ENCODE data around the gene E2F4. TPM values are rescaled to one million over a fixed set of nuclear protein-coding genes. Genes with fewer than 3 reads are reported as not detected.
A peak's percentile ranks its signal among the peaks of the same experiment; 100 is the strongest.

E2F4 gene
- polyA plus RNA-seq, 6 donors from 2014 or later = 54.0 to 75.9 (median 61.7) TPM

DNA sequence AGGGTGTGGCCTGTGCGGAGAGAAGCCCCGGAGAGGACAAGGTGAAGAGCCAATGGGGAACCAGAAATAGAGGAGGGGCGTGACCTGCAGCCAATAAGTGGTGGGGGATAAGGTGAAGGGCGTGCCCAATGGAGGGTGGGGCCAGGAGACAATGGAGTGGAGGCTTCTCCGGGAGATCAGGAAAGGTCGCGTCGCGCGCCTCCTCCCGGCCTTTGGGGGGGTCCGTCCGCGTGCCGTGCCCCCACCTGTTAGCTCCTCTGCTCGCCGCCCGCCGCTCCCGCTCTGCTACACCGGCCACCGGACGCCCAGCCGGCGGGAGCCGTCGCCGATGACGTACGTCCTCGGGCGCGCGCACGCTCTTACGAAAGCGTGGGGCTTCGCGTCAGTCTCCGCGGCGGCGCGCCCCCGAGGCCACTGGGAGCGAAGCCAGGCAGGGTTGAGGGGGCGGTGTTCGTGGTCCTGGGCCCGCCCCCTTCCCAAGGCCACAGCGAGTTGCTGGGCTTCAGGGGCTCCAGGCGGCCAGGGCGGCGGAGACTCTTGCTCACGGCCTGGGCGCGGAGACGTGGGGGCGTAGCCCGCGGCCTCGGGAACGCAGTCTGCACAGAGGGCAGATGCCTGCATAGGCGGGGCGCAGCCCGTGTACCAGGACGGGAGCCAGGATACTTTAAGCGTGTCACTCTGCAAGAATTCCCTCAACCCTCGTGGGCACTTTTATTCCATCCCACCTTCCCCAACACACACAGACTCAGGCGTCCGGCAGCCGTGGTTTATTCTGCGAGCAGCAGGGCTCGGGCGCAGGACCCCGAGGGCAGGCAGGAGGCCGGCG lies 8.1 kb upstream of the E2F4 start, which contains the start of gene MATCAP1:
TSS of gene MATCAP1 (minus strand) at position 337 of the 826 bp plus-strand sequence. CDS start 3,353 bp downstream, outside the sequence.
- H3K27ac Mint-ChIP-seq = peak within 1 kb of the TSS in 2 of 6 donors; percentile 56 to 58

DNA sequence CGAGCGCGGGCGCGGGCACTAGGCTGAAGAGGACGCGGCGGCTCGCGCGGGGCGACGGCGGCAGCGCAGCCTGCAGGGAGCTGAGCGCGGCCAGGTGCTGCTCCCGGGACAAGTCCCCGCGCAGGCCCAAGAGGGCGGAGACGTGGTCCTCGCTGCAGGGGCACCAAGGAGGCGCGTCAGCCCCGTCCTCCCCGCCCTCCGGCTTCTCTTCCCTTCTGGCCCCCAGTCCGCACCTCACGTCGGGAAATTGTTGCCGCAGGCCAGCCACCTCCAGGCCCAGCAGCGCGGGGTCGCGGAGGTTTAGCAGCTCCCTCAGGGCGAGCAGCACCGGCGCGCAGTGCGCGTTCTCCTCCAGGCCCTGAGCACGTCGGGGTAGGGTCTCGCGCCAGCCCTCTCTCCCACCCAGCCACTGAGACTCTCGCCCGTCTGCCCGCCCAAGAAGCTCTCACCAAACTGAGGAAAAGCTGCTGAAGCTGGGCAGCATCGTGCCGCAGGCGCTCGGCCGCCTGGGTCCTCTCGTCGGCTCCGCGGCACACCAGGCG lies 7.4 kb upstream of the E2F4 start:
- Mint-ChIP-seq H3K27me3 (peaks cover 0 to 11% (median 9%) of the 10 kb centered on the region in 3 donors), H3K36me3 (no peaks in the 10 kb centered on the region), H3K27ac (peak overlapping the region in 2 of 6 donors; percentile 56 to 58), H3K4me3 (peak overlapping the region in 5 of 8 donors; percentile 36 to 98 (median 79)), H3K9me3 (no peaks in the 10 kb centered on the region), H3K4me1 (peaks cover 7 to 10% (median 9%) of the 10 kb centered on the region in 3 donors)
- ATAC-seq (ENCODE audit: low read depth in 2 of 2) (no peak), DNase-seq (no peak)

More for the DNA sequence above, 8.1 kb upstream of the E2F4 start, which contains the start of gene MATCAP1:
- ATAC-seq (ENCODE audit: low read depth in 2 of 2) (peak; percentile 92 to 93), DNase-seq (peak; percentile 96)
- Mint-ChIP-seq H3K9me3 (no peaks in the 10 kb centered on the region), H3K36me3 (no peaks in the 10 kb centered on the region), H3K27me3 (peaks cover 5 to 18% (median 10%) of the 10 kb centered on the region in 3 donors), H3K4me1 (peaks cover 7 to 13% (median 10%) of the 10 kb centered on the region in 3 donors), H3K4me3 (peak within 1 kb of the TSS in 5 of 8 donors; percentile 36 to 98 (median 79))

GRCh38 chr16:67184995-67185650 lies 6.8 kb upstream of the E2F4 start:
- DNase-seq = peak; percentile 80
- Mint-ChIP-seq H3K27ac (peak overlapping the region in 4 of 6 donors; percentile 57 to 96 (median 89)), H3K36me3 (no peaks in the 10 kb centered on the region), H3K27me3 (peaks cover 0 to 7% (median 5%) of the 10 kb centered on the region in 3 donors), H3K9me3 (no peaks in the 10 kb centered on the region), H3K4me3 (peak overlapping the region in 6 of 8 donors; percentile 89 to 98 (median 90)), H3K4me1 (peaks cover 7 to 10% (median 9%) of the 10 kb centered on the region in 3 donors)
- ATAC-seq (ENCODE audit: low read depth in 2 of 2) = peak; percentile 21 to 26

DNA sequence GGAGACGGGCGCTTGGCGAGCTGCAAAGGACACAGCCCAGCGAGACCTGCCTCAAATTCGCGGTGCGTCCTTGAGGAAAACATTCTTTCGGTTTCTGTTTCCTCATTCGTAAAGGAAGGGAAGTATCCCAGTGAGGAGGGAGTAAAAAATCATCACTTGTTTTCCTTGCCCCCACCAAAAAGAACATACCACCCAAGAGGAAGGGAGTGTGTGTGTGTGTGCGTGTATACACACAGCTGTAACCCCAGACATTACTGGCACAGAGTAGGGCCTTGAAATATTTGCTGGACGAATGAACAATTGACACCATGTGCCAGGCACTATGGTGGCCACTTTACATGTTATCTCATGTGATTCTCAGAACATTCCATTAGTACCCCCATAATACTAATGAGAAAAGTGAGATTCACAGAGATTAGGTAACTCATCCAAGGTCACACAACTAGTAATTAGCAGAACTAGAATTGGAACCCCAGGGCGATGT lies 6.3 kb upstream of the E2F4 start:
- ATAC-seq (ENCODE audit: low read depth in 2 of 2) (no peak), DNase-seq (no peak)
- no peaks in the 10 kb centered on the region for H3K36me3 Mint-ChIP-seq
- peak overlapping the region in 5 of 8 donors; percentile 89 to 98 (median 91) for H3K4me3 Mint-ChIP-seq
- H3K27me3 Mint-ChIP-seq = peaks cover 0 to 7% (median 5%) of the 10 kb centered on the region in 3 donors
- peaks cover 7 to 10% (median 9%) of the 10 kb centered on the region in 3 donors for H3K4me1 Mint-ChIP-seq
- H3K9me3 Mint-ChIP-seq = no peaks in the 10 kb centered on the region
- H3K27ac Mint-ChIP-seq = peak overlapping the region in 3 of 6 donors; percentile 83 to 96 (median 95)

DNA sequence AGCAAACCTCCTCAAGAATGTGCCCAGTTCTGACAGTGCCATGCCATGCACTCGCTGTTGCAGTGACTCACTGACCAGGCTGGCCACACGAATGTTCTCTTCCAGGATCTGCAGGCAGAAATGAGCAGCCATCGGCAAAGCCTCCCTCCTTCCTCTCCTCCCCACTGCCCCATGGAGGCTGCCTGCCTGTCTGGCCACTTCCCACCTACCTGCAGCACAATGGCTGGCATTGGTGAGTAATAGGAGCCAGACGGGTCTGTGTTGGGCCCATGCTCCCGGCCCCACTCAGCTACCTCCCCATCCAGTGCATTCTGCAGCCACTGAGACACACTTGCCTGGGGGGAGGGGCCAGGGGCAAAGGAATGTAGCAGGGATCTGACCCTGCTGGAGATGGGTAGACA lies 5.4 kb upstream of the E2F4 start:
- Mint-ChIP-seq H3K27me3 (peaks cover 0 to 7% (median 5%) of the 10 kb centered on the region in 3 donors), H3K36me3 (no peaks in the 10 kb centered on the region), H3K4me1 (peaks cover 11 to 15% (median 14%) of the 10 kb centered on the region in 3 donors), H3K27ac (no peak overlapping the region), H3K9me3 (no peaks in the 10 kb centered on the region), H3K4me3 (peak overlapping the region in 1 of 8 donors; percentile 40)
- no peak for DNase-seq
- ATAC-seq (ENCODE audit: low read depth in 2 of 2) = no peak

DNA sequence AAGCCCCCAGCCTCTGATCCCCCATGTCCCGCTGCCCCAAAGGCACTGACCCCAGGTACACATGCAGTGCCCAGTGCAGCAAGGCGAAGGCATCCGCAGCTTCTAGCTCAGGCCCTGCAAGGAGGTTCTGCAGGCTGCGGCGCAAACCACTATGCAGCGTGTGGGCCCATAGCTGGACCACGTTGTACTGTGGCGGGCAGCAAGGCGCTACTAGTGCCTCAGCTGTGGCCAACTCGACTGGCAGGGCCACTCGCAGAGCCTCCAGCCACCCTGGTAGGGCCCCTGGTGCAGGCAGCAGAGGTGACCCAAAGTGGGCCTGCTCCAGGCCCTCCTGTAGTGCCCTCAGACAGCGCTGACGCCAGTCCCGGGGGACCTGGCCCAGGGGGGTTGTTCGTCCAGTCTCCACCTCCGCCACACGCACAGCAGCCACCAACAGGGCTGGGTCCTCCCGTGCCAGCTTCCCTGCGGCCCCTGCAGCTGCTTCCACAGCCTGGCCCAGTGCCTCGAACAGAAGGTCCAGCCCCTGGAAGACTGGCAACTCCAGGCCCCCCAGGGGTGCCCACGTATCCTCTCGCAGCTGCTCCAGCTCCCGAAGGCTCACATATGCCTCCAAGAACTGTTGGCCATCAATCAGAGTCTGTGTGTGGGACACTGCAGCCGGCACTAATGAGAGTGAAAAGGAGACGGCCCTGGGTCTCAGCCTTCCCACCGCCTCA lies 4.6 kb upstream of the E2F4 start:
- no peak overlapping the region for H3K27ac Mint-ChIP-seq
- no peaks in the 10 kb centered on the region for H3K9me3 Mint-ChIP-seq
- H3K4me3 Mint-ChIP-seq = peak overlapping the region in 1 of 8 donors; percentile 21
- DNase-seq (no peak), ATAC-seq (ENCODE audit: low read depth in 2 of 2) (no peak)
- peaks cover 16 to 19% (median 18%) of the 10 kb centered on the region in 3 donors for H3K4me1 Mint-ChIP-seq
- peaks cover 0 to 10% (median 7%) of the 10 kb centered on the region in 3 donors for H3K27me3 Mint-ChIP-seq
- H3K36me3 Mint-ChIP-seq = no peaks in the 10 kb centered on the region

DNA sequence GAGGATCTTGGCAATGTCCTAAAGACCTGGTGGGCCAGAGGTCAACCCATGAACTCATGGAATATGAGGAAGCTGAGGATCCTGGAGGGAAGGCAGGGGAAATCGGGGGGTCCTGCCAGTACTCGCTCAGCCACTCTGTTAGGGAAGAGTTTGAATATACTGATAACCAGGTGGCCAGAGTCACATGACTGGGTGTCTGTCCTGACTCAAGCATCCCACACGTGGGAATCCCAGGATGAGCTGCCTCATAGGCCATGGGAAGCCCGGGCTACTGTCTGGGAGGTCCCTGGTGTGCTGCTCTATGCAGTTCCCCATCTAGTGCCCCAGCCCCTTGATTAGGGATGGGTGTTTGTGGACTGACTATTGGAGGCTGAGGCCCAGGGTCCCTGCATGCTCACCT lies 3.6 kb upstream of the E2F4 start:
- peak overlapping the region in 1 of 8 donors; percentile 29 for H3K4me3 Mint-ChIP-seq
- no peaks in the 10 kb centered on the region for H3K9me3 Mint-ChIP-seq
- no peak overlapping the region for H3K27ac Mint-ChIP-seq
- ATAC-seq (ENCODE audit: low read depth in 2 of 2) (no peak), DNase-seq (no peak)
- peaks cover 16 to 29% (median 28%) of the 10 kb centered on the region in 3 donors for H3K4me1 Mint-ChIP-seq
- H3K36me3 Mint-ChIP-seq = no peaks in the 10 kb centered on the region
- peaks cover 0 to 10% (median 7%) of the 10 kb centered on the region in 3 donors for H3K27me3 Mint-ChIP-seq

DNA sequence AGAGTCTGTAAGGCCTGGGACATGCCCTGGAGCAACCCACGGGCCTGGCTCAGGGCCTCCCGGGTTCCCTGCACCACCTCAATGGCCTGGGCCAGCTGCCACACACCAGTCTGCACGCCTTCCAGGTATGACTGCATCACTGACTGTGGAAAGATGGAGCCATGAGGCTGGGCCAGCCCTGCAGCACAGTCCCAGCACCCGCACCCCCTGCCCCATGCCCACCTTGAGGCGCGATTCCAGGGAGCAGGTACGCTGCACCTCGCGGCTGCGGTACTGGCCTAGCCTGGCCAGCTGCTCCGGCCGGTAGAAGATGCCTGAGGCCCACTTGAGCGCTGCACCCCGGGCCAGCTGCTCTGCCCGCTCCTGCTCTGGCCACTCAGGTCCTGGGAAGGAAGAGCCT lies 3.2 kb upstream of the E2F4 start:
- Mint-ChIP-seq H3K9me3 (no peaks in the 10 kb centered on the region), H3K4me1 (peaks cover 19 to 34% (median 33%) of the 10 kb centered on the region in 3 donors), H3K27me3 (peaks cover 0 to 10% (median 7%) of the 10 kb centered on the region in 3 donors), H3K4me3 (no peak overlapping the region), H3K36me3 (no peaks in the 10 kb centered on the region), H3K27ac (no peak overlapping the region)
- ATAC-seq (ENCODE audit: low read depth in 2 of 2) (no peak), DNase-seq (no peak)

GRCh38 chr16:67190041-67190440 lies 1.9 kb upstream of the E2F4 start, which contains the start of gene EXOC3L1:
Gene EXOC3L1, minus strand, starts transcription at chr16:67190136. Its CDS starts 460 bp downstream, at chr16:67189676.
- H3K36me3 Mint-ChIP-seq = no peaks in the 10 kb centered on the region
- ATAC-seq (ENCODE audit: low read depth in 2 of 2) (no peak), DNase-seq (no peak)
- H3K27me3 Mint-ChIP-seq = peaks cover 0 to 10% (median 7%) of the 10 kb centered on the region in 3 donors
- no peaks in the 10 kb centered on the region for H3K9me3 Mint-ChIP-seq
- peak within 1 kb of the TSS in 5 of 8 donors; percentile 15 to 94 (median 59) for H3K4me3 Mint-ChIP-seq
- H3K27ac Mint-ChIP-seq = no peak within 1 kb of the TSS
- peaks cover 23 to 42% (median 35%) of the 10 kb centered on the region in 3 donors for H3K4me1 Mint-ChIP-seq

DNA sequence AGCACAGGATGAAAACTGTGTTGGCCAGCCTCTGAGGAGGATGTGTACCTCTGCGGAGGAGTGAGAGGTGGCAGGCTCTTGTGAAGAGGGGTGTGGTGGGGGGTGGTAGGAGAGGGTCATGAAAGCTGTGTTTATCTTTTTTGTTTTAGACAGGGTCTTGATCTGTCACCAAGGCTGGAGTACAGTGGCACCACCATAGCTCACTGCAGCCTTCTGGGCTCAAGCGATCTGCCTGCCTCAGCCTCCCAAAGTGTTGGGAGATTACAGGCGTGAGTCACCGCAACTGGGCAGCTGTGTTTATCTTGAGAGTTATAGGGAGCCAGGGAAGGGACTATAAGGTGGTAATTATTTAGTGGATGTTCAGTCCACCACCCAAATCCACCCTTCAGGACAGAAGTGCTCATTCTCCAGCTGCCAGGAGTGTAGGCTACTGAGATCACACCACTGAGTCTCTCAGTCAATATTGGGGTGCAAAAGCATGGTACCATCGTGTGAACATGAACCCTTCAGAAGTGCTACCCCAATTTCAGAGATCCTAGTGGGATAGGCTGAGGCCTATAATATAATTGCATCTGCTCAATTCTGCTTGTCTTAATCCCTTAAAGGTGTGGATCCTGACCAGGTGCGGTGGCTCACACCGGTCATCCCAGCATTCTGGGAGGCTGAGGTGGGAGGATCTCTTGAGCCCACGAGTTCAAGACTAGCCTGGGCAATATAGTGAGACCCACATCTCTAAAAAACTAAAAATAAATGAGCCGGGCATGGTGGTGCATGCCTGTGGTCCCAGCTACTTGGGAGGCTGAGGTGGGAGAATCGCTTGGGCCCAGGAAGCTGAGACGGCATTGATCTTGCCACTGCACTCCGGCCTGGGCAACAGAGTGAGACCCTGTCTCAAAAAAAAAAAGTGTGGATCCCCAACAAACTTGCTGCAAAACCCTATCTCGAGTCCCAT lies 1.2 kb upstream of the E2F4 start:
- Mint-ChIP-seq H3K4me1 (peaks cover 17 to 35% (median 32%) of the 10 kb centered on the region in 3 donors), H3K27ac (peak overlapping the region in 1 of 6 donors; percentile 84), H3K36me3 (peaks cover 0 to under 1% of the 10 kb centered on the region in 2 donors), H3K9me3 (no peaks in the 10 kb centered on the region), H3K27me3 (peaks cover 0 to 4% (median under 1%) of the 10 kb centered on the region in 3 donors), H3K4me3 (peak overlapping the region in 4 of 8 donors; percentile 15 to 94 (median 86))
- no peak for ATAC-seq (ENCODE audit: low read depth in 2 of 2)
- DNase-seq = no peak

- Mint-ChIP-seq H3K36me3 (peaks cover 2 to 8% of the 10 kb centered on the region in 2 donors), H3K4me3 (peak overlapping the region; percentile 80 to 95 (median 92)), H3K27ac (peak overlapping the region; percentile 56 to 97 (median 86)), H3K9me3 (no peaks in the 10 kb centered on the region), H3K27me3 (peaks cover 0 to 4% (median 0%) of the 10 kb centered on the region in 3 donors), H3K4me1 (peaks cover 23 to 39% (median 39%) of the 10 kb centered on the region in 3 donors)
- ATAC-seq (ENCODE audit: low read depth in 2 of 2) (peak in 1 of 2 donors; percentile 1), DNase-seq (no peak)
Observed at GRCh38 chr16:67191411-67191994, 452 bp upstream of the E2F4 start.

All from naive B cell (primary cell).